IMR-90 (cell line): ENCODE data around the gene GLT8D2. TPM values are rescaled to one million over a fixed set of nuclear protein-coding genes. Genes with fewer than 3 reads are reported as not detected.

Source experiments
- polyA plus RNA-seq, 3 experiments: library from polyadenylated mRNA; depleted of rRNA; stranded (reverse); fragments of >200 nt; gene quantifications; 2 replicates each; pipeline ENCODE4 v1.2.3, GENCODE V29; 2012; ENCODE audit warnings: low replicate concordance in 1 of 3
- total RNA-seq: library from RNA; depleted of rRNA; stranded (reverse); fragments of >200 nt; gene quantifications from 2 replicates; pipeline ENCODE4 v1.2.3, GENCODE V29; 2012; rRNA removed

GLT8D2 gene
- total and polyA plus RNA-seq, 2 of the 4 experiments (the other 2 are of a cell fraction), result 33.5 to 47.9 TPM

Other genes with a start within 250 kb of the GLT8D2 start
- 17.6 and 23.1 TPM in 2 replicates for gene NT5DC3, start 209.0 kb downstream of the GLT8D2 start, total RNA-seq
- gene NT5DC3, start 209.0 kb downstream of the GLT8D2 start, polyA plus RNA-seq (2012; rRNA removed), result 5.6 and 7.3 TPM in 2 replicates
- gene HSP90B1, start 119.8 kb downstream of the GLT8D2 start, total RNA-seq, result 398 and 587 TPM in 2 replicates
- 686 and 765 TPM in 2 replicates for gene HSP90B1, start 119.8 kb downstream of the GLT8D2 start, polyA plus RNA-seq (2012; rRNA removed)
- 14.0 and 24.2 TPM in 2 replicates for gene TDG, start 84.3 kb downstream of the GLT8D2 start, total RNA-seq
- 11.5 and 14.7 TPM in 2 replicates for gene TDG, start 84.3 kb downstream of the GLT8D2 start, polyA plus RNA-seq (2012; rRNA removed)
- 33.3 and 34.2 TPM in 2 replicates for gene HCFC2, start 14.3 kb upstream of the GLT8D2 start, total RNA-seq
- gene HCFC2, start 14.3 kb upstream of the GLT8D2 start, polyA plus RNA-seq (2012; rRNA removed), result 10.7 and 12.0 TPM in 2 replicates
- gene NFYB, start 88.0 kb upstream of the GLT8D2 start, total RNA-seq, result 22.2 and 31.4 TPM in 2 replicates
- gene NFYB, start 88.0 kb upstream of the GLT8D2 start, polyA plus RNA-seq (2012; rRNA removed), result 19.8 and 28.4 TPM in 2 replicates
- 582 and 671 TPM in 2 replicates for gene TXNRD1, start 165.6 kb upstream of the GLT8D2 start, total RNA-seq
- gene TXNRD1, start 165.6 kb upstream of the GLT8D2 start, polyA plus RNA-seq (2012; rRNA removed), result 325 and 379 TPM in 2 replicates